Heart left ventricle (tissue), 16 donors: ENCODE results near the gene MAML2. TPM values are rescaled to one million over a fixed set of nuclear protein-coding genes. Genes with fewer than 3 reads are reported as not detected.

Source experiments
- ATAC-seq, 4 donors: fragments of 200-7000 bp; cut with Tn5 transposase; one replicate each; pipeline ENCODE4 v1.9.1; 2020 to 2022; ENCODE audit warnings: moderate library complexity in 4 of 4, mild to moderate bottlenecking in 3 of 4, moderate number of reproducible peaks in 1 of 4
- DNase-seq, 5 donors: peaks; one replicate each; pipeline ENCODE4 v3.0.0-alpha.2; 2020
- H3K27ac ChIP-seq, 12 donors: fragments of 200-600 bp; sonication (generic) in 4 of 12; one replicate each; pipeline versions ENCODE4 v1.5.0 to v1.8.0; 2016 to 2022; ENCODE audit warnings: mild to moderate bottlenecking in 2 of 12
- H3K27me3 ChIP-seq, 9 donors: fragments of 200-600 bp; sonication (generic) in 2 of 9; one replicate each; pipeline versions ENCODE4 v1.5.1 to v1.8.0; 2016 to 2022; ENCODE audit warnings: mild to moderate bottlenecking in 3 of 9
- H3K36me3 ChIP-seq, 9 donors: fragments of 200-600 bp; sonication (generic) in 2 of 9; one replicate each; pipeline versions ENCODE4 v1.5.0 to v1.8.0; 2018 to 2022; ENCODE audit warnings: mild to moderate bottlenecking in 2 of 9
- H3K4me1 ChIP-seq, 12 donors: fragments of 200-600 bp; sonication (generic) in 4 of 12; one replicate each; pipeline versions ENCODE4 v1.5.0 to v1.8.0; 2016 to 2022; ENCODE audit warnings: mild to moderate bottlenecking in 3 of 12
- H3K4me3 ChIP-seq, 12 donors: fragments of 200-600 bp; sonication (generic) in 4 of 12; one replicate each; pipeline versions ENCODE4 v1.5.0 to v1.8.0; 2017 to 2022; ENCODE audit warnings: mild to moderate bottlenecking in 9 of 12, moderate library complexity in 4 of 12
- H3K9me3 ChIP-seq, 12 donors: fragments of 200-600 bp; sonication (generic) in 4 of 12; one replicate each; pipeline versions ENCODE4 v1.5.0 to v1.8.0; 2016 to 2022; ENCODE audit warnings: mild to moderate bottlenecking in 1 of 12
- POLR2A ChIP-seq, 2 donors: fragments of 450-650 bp; IDR thresholded peaks; one replicate each; pipeline ENCODE4 v1.6.1; 2017; ENCODE audit warnings: antibody characterized with exemption in 2 of 2, mild to moderate bottlenecking in 2 of 2, moderate library complexity in 2 of 2
- WGBS, 4 donors: extraction: QIAGEN DNeasy Blood & Tissue Kit in 2 of 4; methylation state at CpG; one replicate each; pipeline versions ENCODE4 v1.1.5 to v1.1.7; 2013 to 2018; 5-methylcytosine and 5-hydroxymethylcytosine counted together
- intact Hi-C, 10 donors: fragments of 100-400 bp; cut with DNase I; formaldehyde crosslinking; loops; one replicate each; pipeline versions ENCODE4 v1.11.1 to v1.14.2; 2022
- polyA plus RNA-seq, 2 donors: library from polyadenylated mRNA; stranded (reverse); fragments of 200-250 nt; gene quantifications; one replicate each; pipeline ENCODE4 v1.2.3, GENCODE V29; 2013
- total RNA-seq, 9 donors: library from RNA; depleted of rRNA in 2 of 9; stranded (reverse); fragments of >200 nt in 2 of 9; fragmentation: NEBNext Ultra II Directional in 3 of 9; extraction: Animal tissue kit (Norgen Biotek cat#: 25700) in 3 of 9; gene quantifications; one replicate each; pipeline versions ENCODE4 v1.1.0 to v1.2.4, GENCODE V29; 2016 to 2023
- TF ChIP-seq, protein P1 (sequence below), 12 donors: fragments of 200-600 bp; sonication (generic) in 4 of 12; IDR thresholded peaks; one replicate each; pipeline versions ENCODE4 v1.5.0 to v1.8.0; 2018 to 2022; ENCODE audit warnings: antibody characterized with exemption in 12 of 12, mild to moderate bottlenecking in 5 of 12
- donor health status: ischemic (EF 13 %, LVEDD 7.1; RV severe dilation, severe dysfunction).
- donor health status: healthy with polysubstance abuse.
- donor health status: DM: no; HTN: yes; CAD: no.
- donor health status: DM: no; HTN: no; CAD: no.
- donor health status: ischemic (EF 25% LVEDD 6.9; RV normal size, moderate dysfunction).
- donor health status: ischemic (EF 25% LVEDD 5.7; RV mildly dilated, moderate dysfunction).
- donor health status: healthy.
- donor health status: DM: yes; HTN: yes; CAD: no.
- donor health status: ischemic (EF 35%, LVEDD 5.7; RV mildly dilated, moderate dysfunction).
- donor health status: nonischemic (EF 11% LVEDD 7.7; RV severe dilation, severe dysfunction).
- donor health status: DM: yes; HTN: yes; CAD: no.
- donor health status: PGD.
- donor health status: ischemic (EF 29% LVEDD 5.4; RV normal size, mild dysfunction).
- donor health status: nonischemic (EF 23%, LVEDD 6.1; RV moderate dilation, normal function).

MAML2 gene
- total and polyA plus RNA-seq, 11 donors: 1.3 to 10.8 (median 4.8) TPM

DNA sequence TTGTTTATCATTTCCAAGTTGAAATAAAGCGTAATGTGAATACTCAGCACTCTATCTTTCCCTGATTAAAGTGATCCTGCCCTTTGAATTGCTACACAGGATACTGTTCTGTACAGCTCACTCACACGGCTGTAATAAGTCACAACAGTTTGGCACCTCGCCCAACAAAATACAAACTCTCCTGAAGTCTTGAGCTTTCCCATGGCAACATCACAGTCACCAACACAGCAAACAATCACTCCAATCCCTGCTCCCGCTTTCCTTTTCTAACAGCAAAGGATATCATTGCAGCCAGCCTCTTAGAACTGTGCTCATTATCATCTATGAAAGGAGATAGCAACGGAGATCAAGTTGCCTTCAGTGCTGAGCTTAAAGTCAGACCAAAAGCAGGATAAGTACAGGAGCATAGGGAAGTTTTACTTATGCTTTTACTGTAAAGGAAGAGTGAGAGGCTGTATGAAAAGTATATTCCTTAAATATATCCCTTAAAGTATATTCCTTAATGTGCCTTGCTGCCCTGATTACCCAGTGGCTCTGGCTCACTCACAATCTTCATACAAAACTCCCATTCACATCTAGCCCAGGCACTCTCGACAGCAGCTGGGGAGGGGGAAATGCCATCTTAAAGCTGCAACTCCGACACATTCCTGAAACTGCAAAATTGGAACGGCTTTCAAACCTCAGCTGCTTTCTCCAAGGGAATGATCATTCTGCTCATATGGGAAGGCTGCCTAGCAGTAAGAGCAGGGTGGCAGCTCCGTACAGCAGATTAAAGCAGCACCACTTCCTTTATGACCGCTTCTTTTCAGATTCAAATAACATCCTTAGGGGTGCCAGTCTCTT, 35.8 kb downstream of the MAML2 start:
- no peaks in the 10 kb centered on the region for H3K9me3 ChIP-seq
- TF ChIP-seq POLR2A (IDR thresholded peaks at IDR 0.05): peak in 1 of 2 donors; percentile 24
- TF ChIP-seq, protein P1, sequence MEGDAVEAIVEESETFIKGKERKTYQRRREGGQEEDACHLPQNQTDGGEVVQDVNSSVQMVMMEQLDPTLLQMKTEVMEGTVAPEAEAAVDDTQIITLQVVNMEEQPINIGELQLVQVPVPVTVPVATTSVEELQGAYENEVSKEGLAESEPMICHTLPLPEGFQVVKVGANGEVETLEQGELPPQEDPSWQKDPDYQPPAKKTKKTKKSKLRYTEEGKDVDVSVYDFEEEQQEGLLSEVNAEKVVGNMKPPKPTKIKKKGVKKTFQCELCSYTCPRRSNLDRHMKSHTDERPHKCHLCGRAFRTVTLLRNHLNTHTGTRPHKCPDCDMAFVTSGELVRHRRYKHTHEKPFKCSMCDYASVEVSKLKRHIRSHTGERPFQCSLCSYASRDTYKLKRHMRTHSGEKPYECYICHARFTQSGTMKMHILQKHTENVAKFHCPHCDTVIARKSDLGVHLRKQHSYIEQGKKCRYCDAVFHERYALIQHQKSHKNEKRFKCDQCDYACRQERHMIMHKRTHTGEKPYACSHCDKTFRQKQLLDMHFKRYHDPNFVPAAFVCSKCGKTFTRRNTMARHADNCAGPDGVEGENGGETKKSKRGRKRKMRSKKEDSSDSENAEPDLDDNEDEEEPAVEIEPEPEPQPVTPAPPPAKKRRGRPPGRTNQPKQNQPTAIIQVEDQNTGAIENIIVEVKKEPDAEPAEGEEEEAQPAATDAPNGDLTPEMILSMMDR (IDR thresholded peaks at IDR 0.05): no peak
- peak; percentile 90 to 97 (median 94) for ATAC-seq
- H3K4me3 ChIP-seq: peak overlapping the region in 10 of 12 donors; percentile 13 to 48 (median 35)
- no peaks in the 10 kb centered on the region for H3K36me3 ChIP-seq
- intact Hi-C loops: loop anchor here in 3 of 10 donors (2.0 to 10.0 kb wide), 3 partner anchors 35 to 52 kb away; partner anchors contain the start of gene MAML2 (in 3 of the 3)
- H3K27me3 ChIP-seq: no peaks in the 10 kb centered on the region
- peak in 4 of 5 donors; percentile 87 to 90 (median 88) for DNase-seq
- peaks cover 9 to 96% (median 54%) of the 10 kb centered on the region in 12 donors for H3K4me1 ChIP-seq
- peak overlapping the region; percentile 34 to 85 (median 76) for H3K27ac ChIP-seq
- WGBS, 4 donors: 4 to 10% (median 6%) methylated on average over 10 of the region's 10 CpGs

DNA sequence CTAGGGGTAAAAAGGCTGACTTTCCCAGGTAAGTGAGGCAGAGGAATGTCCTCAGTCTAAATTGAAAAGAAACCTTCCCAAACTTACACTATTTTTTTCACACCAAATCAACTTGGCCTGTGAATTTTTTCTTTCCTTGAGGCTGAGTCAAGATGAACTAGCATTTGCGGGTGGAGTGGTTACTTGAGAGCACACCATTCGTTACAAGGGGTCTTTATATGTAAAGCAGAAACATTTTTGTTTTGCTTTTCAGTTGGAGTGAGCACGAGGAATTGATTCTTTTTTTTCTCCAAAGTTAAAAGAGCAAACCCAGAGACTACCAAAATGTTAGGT, 36.4 kb downstream of the MAML2 start:
- intact Hi-C loops: loop anchor here in 3 of 10 donors (2.0 to 10.0 kb wide), 3 partner anchors 36 to 52 kb away; partner anchors contain the start of gene MAML2 (in 3 of the 3)
- TF ChIP-seq POLR2A (IDR thresholded peaks at IDR 0.05): no peak
- TF ChIP-seq, protein P1 (IDR thresholded peaks at IDR 0.05): no peak
- no peaks in the 10 kb centered on the region for H3K27me3 ChIP-seq
- no peak for DNase-seq
- 4 to 12% (median 7%) methylated on average over 3 of the region's 3 CpGs for WGBS, 4 donors
- no peaks in the 10 kb centered on the region for H3K9me3 ChIP-seq
- ATAC-seq: no peak
- peaks cover 9 to 95% (median 53%) of the 10 kb centered on the region in 12 donors for H3K4me1 ChIP-seq
- H3K4me3 ChIP-seq: peak overlapping the region in 10 of 12 donors; percentile 13 to 48 (median 35)
- H3K36me3 ChIP-seq: no peaks in the 10 kb centered on the region
- peak overlapping the region; percentile 2 to 85 (median 76) for H3K27ac ChIP-seq

DNA sequence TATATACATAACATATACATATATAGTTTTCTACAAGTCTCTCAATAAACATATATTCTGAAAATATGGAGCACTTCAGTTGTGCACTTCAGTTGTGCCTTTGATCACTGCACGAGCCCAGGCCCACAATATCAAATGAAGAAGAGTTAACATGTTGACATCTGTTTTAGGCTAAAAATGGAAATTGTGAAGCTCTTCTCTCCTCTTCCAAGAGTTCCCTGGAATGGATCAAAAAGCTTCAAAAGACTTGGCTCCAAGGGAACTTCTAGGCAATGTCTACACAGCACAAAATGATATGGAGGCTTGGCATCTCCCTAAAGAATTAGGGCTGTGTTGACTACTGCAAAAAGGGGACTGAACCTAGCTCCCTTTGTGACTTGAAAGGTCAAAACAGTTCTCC, 36.9 kb downstream of the MAML2 start:
- Histone ChIP-seq H3K4me1 (peaks cover 9 to 90% (median 51%) of the 10 kb centered on the region in 12 donors), H3K27me3 (no peaks in the 10 kb centered on the region), H3K9me3 (no peaks in the 10 kb centered on the region), H3K27ac (peak overlapping the region; percentile 2 to 85 (median 76)), H3K4me3 (peak overlapping the region in 1 of 12 donors; percentile 42), H3K36me3 (no peaks in the 10 kb centered on the region)
- ATAC-seq (no peak), DNase-seq (no peak)
- WGBS, 4 donors: 59 to 72% (median 69%) methylated on average over 1 of the region's 1 CpG
- TF ChIP-seq, protein P1 (IDR thresholded peaks at IDR 0.05): no peak
- no peak for TF ChIP-seq POLR2A (IDR thresholded peaks at IDR 0.05)
- intact Hi-C loops: loop anchor here in 3 of 10 donors (2.0 to 10.0 kb wide), 3 partner anchors 36 to 51 kb away; partner anchors contain the start of gene MAML2 (in 3 of the 3)

DNA sequence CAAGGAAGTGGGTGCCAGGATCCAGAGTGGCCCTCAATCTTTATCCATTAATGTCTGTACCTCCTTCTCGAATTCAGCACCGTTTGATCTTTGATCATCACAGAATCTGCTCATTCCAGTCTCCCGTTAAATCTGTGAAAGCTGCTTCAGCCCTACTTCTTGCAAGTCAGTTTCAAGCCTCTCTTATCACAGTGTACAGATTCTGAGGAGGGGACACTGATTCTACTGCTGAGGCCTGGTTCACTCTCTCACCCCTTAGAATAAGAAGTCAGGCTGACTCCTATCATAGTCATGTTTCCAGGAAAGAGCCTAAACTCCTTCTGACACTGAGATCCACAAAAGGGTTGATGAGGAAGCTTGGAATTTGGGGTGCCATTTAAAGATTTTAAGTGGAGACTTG, 39.0 kb downstream of the MAML2 start:
- Histone ChIP-seq H3K4me1 (peaks cover 8 to 90% (median 55%) of the 10 kb centered on the region in 12 donors), H3K27me3 (no peaks in the 10 kb centered on the region), H3K4me3 (no peak overlapping the region), H3K9me3 (no peaks in the 10 kb centered on the region), H3K27ac (peak overlapping the region in 8 of 12 donors; percentile 5 to 73 (median 26)), H3K36me3 (no peaks in the 10 kb centered on the region)
- 65 to 76% (median 68%) methylated on average over 3 of the region's 3 CpGs for WGBS, 4 donors
- DNase-seq (no peak), ATAC-seq (no peak)
- intact Hi-C loops: loop anchor here in 2 of 10 donors (5.0 to 10.0 kb wide), 2 partner anchors 38 to 49 kb away; partner anchors contain the start of gene MAML2 (in 1 of the 2)
- TF ChIP-seq POLR2A (IDR thresholded peaks at IDR 0.05): no peak
- TF ChIP-seq, protein P1 (IDR thresholded peaks at IDR 0.05): no peak
